Endothelial cell of umbilical vein (primary cell): ENCODE results near the gene KIF17. TPM values are rescaled to one million over a fixed set of nuclear protein-coding genes. Genes with fewer than 3 reads are reported as not detected.
"Not testable (repeated sequence)": the region's sequence is repeated elsewhere in the genome, so short reads cannot be mapped to it uniquely, and the experiment has no call there.

ENCODE experiments used
- BruUV-seq: library from RNA; stranded (reverse); fragments of 400-500 nt; replicated peaks from 2 replicates; lab custom pipeline; 2021; lab: Mats Ljungman, UMichigan
- CTCF ChIA-PET: fragments of 300-600, 350-600 bp; sonication (Branson Sonifier 250); formaldehyde crosslinking; loops from one replicate; lab custom pipeline; 2021; ENCODE audit warnings: antibody characterized with exemption, inconsistent platforms; lab: Charles Lee
- POLR2A ChIA-PET: fragments of 300-600, 350-600 bp; sonication (Branson Sonifier 250); formaldehyde crosslinking; loops from one replicate; lab custom pipeline; 2021; ENCODE audit warnings: antibody characterized with exemption, inconsistent platforms; lab: Charles Lee
- DNase-seq: peaks from one replicate; pipeline ENCODE4 v3.0.0-alpha.2; 2011; ENCODE audit warnings: low read depth, low spot score
- FAIRE-seq: peaks from 2 replicates; lab custom pipeline; 2011; peaks lifted over from hg19 to GRCh38; lab: Jason Lieb, UNC
- H2AFZ ChIP-seq: 2 replicates; pipeline ENCODE4 v1.6.0; 2012; ENCODE audit warnings: low read depth, low read length, control low read depth, inconsistent platforms
- H3K27ac ChIP-seq: 2 replicates; pipeline ENCODE4 v1.5.1; 2011; ENCODE audit warnings: low read depth, mild to moderate bottlenecking, control low read depth, low read length, moderate library complexity; ENCODE audit not compliant: insufficient read depth
- H3K27me3 ChIP-seq, 2 experiments: 2 replicates each; pipeline versions ENCODE4 v1.6.0 to v1.6.1; 2011; ENCODE audit warnings: low read length in 2 of 2, mixed read lengths in 1 of 2; ENCODE audit not compliant: control insufficient read depth in 2 of 2, insufficient read depth in 2 of 2
- H3K36me3 ChIP-seq, 2 experiments: 2 replicates in 1 of 2; 3 replicates in 1 of 2; pipeline ENCODE4 v1.5.1; 2011; ENCODE audit warnings: low read length in 2 of 2, mild to moderate bottlenecking in 1 of 2, moderate library complexity in 1 of 2; ENCODE audit not compliant: control insufficient read depth in 2 of 2, insufficient read depth in 2 of 2; ENCODE audit errors: extremely low read depth in 1 of 2
- H3K4me1 ChIP-seq: 3 replicates; pipeline ENCODE4 v1.5.1; 2011; ENCODE audit warnings: mild to moderate bottlenecking, low read length; ENCODE audit not compliant: control insufficient read depth, insufficient read depth; ENCODE audit errors: extremely low read depth
- H3K4me2 ChIP-seq: 2 replicates; pipeline ENCODE4 v1.6.1; 2011; ENCODE audit warnings: low read length, control low read depth, mixed read lengths; ENCODE audit not compliant: insufficient read depth
- H3K4me3 ChIP-seq, 3 experiments: fragments of 200-600 bp in 1 of 3; sonication (generic), shearing (Covaris generic) in 1 of 3; replicated peaks in 1 of 3; 2 replicates each; pipeline ENCODE4 v1.5.1; 2011 to 2016; ENCODE audit warnings: control low read depth in 3 of 3, low read length in 3 of 3, mild to moderate bottlenecking in 2 of 3, inconsistent platforms in 1 of 3, low read depth in 1 of 3, moderate library complexity in 1 of 3; ENCODE audit not compliant: insufficient read depth in 1 of 3
- H3K79me2 ChIP-seq: 2 replicates; pipeline ENCODE4 v1.6.0; 2012; ENCODE audit warnings: low read length, inconsistent platforms; ENCODE audit not compliant: control insufficient read depth, insufficient read depth
- H3K9ac ChIP-seq: replicated peaks from 2 replicates; pipeline ENCODE3; 2011; ENCODE audit warnings: low read length, control low read depth; ENCODE audit not compliant: insufficient read depth; ENCODE audit errors: extremely low read depth
- H3K9me1 ChIP-seq: replicated peaks from 3 replicates; pipeline ENCODE4 v1.6.0; 2011; ENCODE audit warnings: mild to moderate bottlenecking, low read length; ENCODE audit not compliant: control insufficient read depth, insufficient read depth; ENCODE audit errors: extremely low read depth
- H3K9me3 ChIP-seq: replicated peaks from 2 replicates; pipeline ENCODE4 v1.5.1; 2012; ENCODE audit warnings: low read length, inconsistent platforms; ENCODE audit not compliant: control insufficient read depth, insufficient read depth
- H4K20me1 ChIP-seq: replicated peaks from 2 replicates; pipeline ENCODE3; 2011; ENCODE audit warnings: mild to moderate bottlenecking, low read length; ENCODE audit not compliant: control insufficient read depth, insufficient read depth; ENCODE audit errors: extremely low read depth
- EZH2 ChIP-seq: IDR thresholded peaks from 2 replicates; pipeline ENCODE4 v1.6.1; 2012; ENCODE audit warnings: borderline replicate concordance, low read depth, mild to moderate bottlenecking, moderate library complexity, low read length, inconsistent platforms; ENCODE audit not compliant: severe bottlenecking
- MYC ChIP-seq: IDR thresholded peaks from one replicate; pipeline ENCODE4 v1.6.1; 2011; ENCODE audit warnings: mild to moderate bottlenecking, low read depth, low read length
- POLR2A ChIP-seq: IDR thresholded peaks from 2 replicates; pipeline ENCODE4 v1.6.1; 2012; ENCODE audit warnings: low read depth, mild to moderate bottlenecking, control low read depth, low read length
- POLR2AphosphoS5 ChIP-seq: IDR thresholded peaks from 2 replicates; pipeline ENCODE4 v1.6.1; 2012; ENCODE audit warnings: low read depth, mild to moderate bottlenecking, control low read depth, low read length, moderate library complexity; ENCODE audit not compliant: insufficient read depth
- dilution Hi-C: fragments of 300-500 bp; cut with MboI; formaldehyde crosslinking; loops from one replicate; pipeline ENCODE4 v1.15.0; 2019; ENCODE audit warnings: low sequenced_read_pairs; ENCODE audit not compliant: extremely low pct_ligation_motif_present
- intact Hi-C: fragments of 100-400 bp; cut with micrococcal nuclease; formaldehyde crosslinking; loops from one replicate; pipeline ENCODE4 v1.10.0; 2022
- polyA plus RNA-seq, 4 experiments: library from polyadenylated mRNA; depleted of rRNA in 3 of 4; stranded (reverse) in 3 of 4; unstranded in 1 of 4; fragments of >200 nt; gene quantifications; 2 replicates each; pipeline versions ENCODE4 v1.2.1 to v1.2.3, GENCODE V29; 2011 to 2012; ENCODE audit warnings: missing spikeins in 1 of 4
- total RNA-seq: library from RNA; stranded (reverse); gene quantifications from 2 replicates; pipeline ENCODE4 v1.2.3, GENCODE V29; 2021
- TF ChIP-seq, protein P1 (sequence below): IDR thresholded peaks from 2 replicates; pipeline ENCODE4 v1.6.1; 2011; ENCODE audit not compliant: insufficient read depth, insufficient read length
- TF ChIP-seq, protein P2 (sequence below), 2 donors: IDR thresholded peaks; 1 replicate in 1 of 2; 2 replicates in 1 of 2; pipeline ENCODE4 v1.5.1; 2011; ENCODE audit warnings: low read length in 2 of 2, mild to moderate bottlenecking in 2 of 2, moderate library complexity in 2 of 2, control low read depth in 1 of 2, inconsistent platforms in 1 of 2, low read depth in 1 of 2; ENCODE audit not compliant: insufficient read depth in 1 of 2; ENCODE audit errors: extremely low read depth in 1 of 2

KIF17 gene
- total and polyA plus RNA-seq, 2 donors (not counting 3 experiments of a cell fraction or from before 2014, with no cell fraction given) = 1.1 to 1.5 TPM

DNA sequence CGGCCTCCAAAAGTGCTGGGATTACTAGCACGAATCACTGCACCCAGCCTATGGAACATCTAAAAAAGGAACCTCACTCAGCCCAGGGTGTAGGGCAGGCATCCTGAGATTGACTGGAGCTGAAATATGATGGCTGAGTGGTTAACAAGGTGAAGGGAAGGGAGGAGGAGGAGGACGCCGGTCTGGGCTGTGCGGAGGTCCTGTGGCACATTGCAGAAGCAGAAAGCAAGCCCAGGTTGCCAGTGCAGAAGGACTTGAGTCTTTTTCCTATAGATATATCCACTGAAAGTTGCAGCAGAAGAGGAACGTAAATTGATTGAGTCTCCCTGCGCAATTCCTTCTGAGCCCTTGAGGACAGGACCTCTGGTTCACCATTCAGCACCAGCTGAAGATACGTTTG, 1.5 kb upstream of the KIF17 start:
- no peak for TF ChIP-seq MYC
- TF ChIP-seq, protein P1, sequence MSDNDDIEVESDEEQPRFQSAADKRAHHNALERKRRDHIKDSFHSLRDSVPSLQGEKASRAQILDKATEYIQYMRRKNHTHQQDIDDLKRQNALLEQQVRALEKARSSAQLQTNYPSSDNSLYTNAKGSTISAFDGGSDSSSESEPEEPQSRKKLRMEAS = no peak
- TF ChIP-seq, protein P2, sequence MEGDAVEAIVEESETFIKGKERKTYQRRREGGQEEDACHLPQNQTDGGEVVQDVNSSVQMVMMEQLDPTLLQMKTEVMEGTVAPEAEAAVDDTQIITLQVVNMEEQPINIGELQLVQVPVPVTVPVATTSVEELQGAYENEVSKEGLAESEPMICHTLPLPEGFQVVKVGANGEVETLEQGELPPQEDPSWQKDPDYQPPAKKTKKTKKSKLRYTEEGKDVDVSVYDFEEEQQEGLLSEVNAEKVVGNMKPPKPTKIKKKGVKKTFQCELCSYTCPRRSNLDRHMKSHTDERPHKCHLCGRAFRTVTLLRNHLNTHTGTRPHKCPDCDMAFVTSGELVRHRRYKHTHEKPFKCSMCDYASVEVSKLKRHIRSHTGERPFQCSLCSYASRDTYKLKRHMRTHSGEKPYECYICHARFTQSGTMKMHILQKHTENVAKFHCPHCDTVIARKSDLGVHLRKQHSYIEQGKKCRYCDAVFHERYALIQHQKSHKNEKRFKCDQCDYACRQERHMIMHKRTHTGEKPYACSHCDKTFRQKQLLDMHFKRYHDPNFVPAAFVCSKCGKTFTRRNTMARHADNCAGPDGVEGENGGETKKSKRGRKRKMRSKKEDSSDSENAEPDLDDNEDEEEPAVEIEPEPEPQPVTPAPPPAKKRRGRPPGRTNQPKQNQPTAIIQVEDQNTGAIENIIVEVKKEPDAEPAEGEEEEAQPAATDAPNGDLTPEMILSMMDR (IDR thresholded peaks at IDR 0.05; ENCODE audit: extremely low read depth in 1 of 2, insufficient read depth in 1 of 2, low read depth in 1 of 2, low read length in 2 of 2) = no peak
- no peak for TF ChIP-seq POLR2A
- TF ChIP-seq POLR2AphosphoS5 = no peak
- TF ChIP-seq EZH2 = no peak
- Histone ChIP-seq H2AFZ (no peak overlapping the region), H3K9ac (no peak overlapping the region), H3K27ac (no peak overlapping the region), H3K9me3 (no peaks in the 10 kb centered on the region), H3K27me3 (peaks cover 0 to 5% of the 10 kb centered on the region in 2 experiments), H4K20me1 (no peaks in the 10 kb centered on the region), H3K79me2 (no peaks in the 10 kb centered on the region), H3K4me1 (no peaks in the 10 kb centered on the region), H3K9me1 (no peaks in the 10 kb centered on the region), H3K4me2 (no peak overlapping the region), H3K4me3 (no peak overlapping the region), H3K36me3 (no peaks in the 10 kb centered on the region)
- CTCF ChIA-PET = interaction anchor here (1.2 to 2.5 kb wide), 2 partner anchors 13 kb away, joined by 3 to 5 read pairs; partner anchors contain the start of gene SH2D5
- no peak for FAIRE-seq
- DNase-seq = no peak
- dilution Hi-C loops = no loop called here
- POLR2A ChIA-PET = no interaction called here
- BruUV-seq = no TSS peak
- intact Hi-C loops = no loop called here

DNA sequence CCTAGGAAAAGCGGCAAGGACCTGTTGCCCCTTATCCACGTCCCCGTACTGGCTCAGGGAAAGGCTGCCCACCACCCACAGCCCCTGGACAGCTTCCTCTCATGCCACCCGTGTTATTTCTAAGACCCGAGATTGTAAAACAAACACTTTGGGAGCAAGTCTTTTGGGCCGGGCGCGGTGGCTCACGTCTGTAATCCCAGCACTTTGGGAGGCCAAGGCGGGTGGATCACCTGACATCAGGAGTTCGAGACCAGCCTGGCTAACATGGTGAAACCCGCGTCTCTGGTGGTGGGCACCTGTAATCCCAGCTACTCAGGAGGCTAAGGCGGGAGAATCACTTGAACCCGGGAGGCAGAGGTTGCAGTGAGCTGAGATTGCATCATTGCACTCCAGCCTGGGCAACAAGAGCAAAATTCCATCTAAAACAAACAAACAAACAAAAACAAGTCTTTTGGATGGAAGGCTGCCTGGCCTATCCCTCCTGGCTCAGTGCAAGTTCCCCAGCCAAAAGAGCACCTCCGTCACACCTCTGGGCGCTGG, 606 bp upstream of the KIF17 start:
- H3K27me3 ChIP-seq, H4K20me1 ChIP-seq, DNase-seq, H3K27ac ChIP-seq, H3K4me1 ChIP-seq, H3K9me3 ChIP-seq, H3K79me2 ChIP-seq, H3K4me3 ChIP-seq, dilution Hi-C loops, BruUV-seq, H3K9me1 ChIP-seq, H3K9ac ChIP-seq, intact Hi-C loops, H3K4me2 ChIP-seq, H3K36me3 ChIP-seq: not testable (repeated sequence)
- ChIA-PET POLR2A (interaction anchor here (0.6 kb wide), 1 partner anchor 933 kb away, joined by 10 read pairs; no protein-coding TSS in a partner anchor), CTCF (interaction anchor here (0.9 to 2.5 kb wide), 9 partner anchors 10 to 477 kb away, joined by 3 to 13 read pairs (median 5); partner anchors contain the start of gene SH2D5)
- FAIRE-seq = peak; percentile 12
- H2AFZ ChIP-seq = peak overlapping the region; percentile 67
